Measurements from ENCODE around the gene ACP1. TPM values are rescaled to one million over a fixed set of nuclear protein-coding genes. Genes with fewer than 3 reads are reported as not detected.
"Not testable (repeated sequence)": the region's sequence is repeated elsewhere in the genome, so short reads cannot be mapped to it uniquely, and the experiment has no call there.

The ACP1 gene
- total RNA-seq, 1 donor from 2014 or later: 81.4 TPM

- peaks cover 6% of the 10 kb centered on the region for H3K27me3 Mint-ChIP-seq (ENCODE audit: unreplicated experiment)
- no peaks in the 10 kb centered on the region for H3K9me3 Mint-ChIP-seq (ENCODE audit: unreplicated experiment)
- no peaks in the 10 kb centered on the region for H3K36me3 Mint-ChIP-seq (ENCODE audit: unreplicated experiment)
- DNase-seq (ENCODE audit: extremely low spot score, unreplicated experiment): no peak
- H3K4me3 Mint-ChIP-seq (ENCODE audit: unreplicated experiment): no peak overlapping the region
- no peak for TF ChIP-seq CTCF (IDR thresholded peaks at IDR 0.05)
- H3K27ac Mint-ChIP-seq (ENCODE audit: unreplicated experiment): no peak overlapping the region
- H3K4me1 Mint-ChIP-seq (ENCODE audit: unreplicated experiment): peaks cover 3% of the 10 kb centered on the region
These were observed 45.3 kb downstream of the ACP1 start for GRCh38 chr2:309954-310510.

- H3K36me3 Mint-ChIP-seq (ENCODE audit: unreplicated experiment): no peaks in the 10 kb centered on the region
- DNase-seq (ENCODE audit: extremely low spot score, unreplicated experiment): no peak
- no peak overlapping the region for H3K27ac Mint-ChIP-seq (ENCODE audit: unreplicated experiment)
- H3K9me3 Mint-ChIP-seq (ENCODE audit: unreplicated experiment): no peaks in the 10 kb centered on the region
- no peak for TF ChIP-seq CTCF (IDR thresholded peaks at IDR 0.05)
- no peak overlapping the region for H3K4me3 Mint-ChIP-seq (ENCODE audit: unreplicated experiment)
- H3K27me3 Mint-ChIP-seq (ENCODE audit: unreplicated experiment): peaks cover 4% of the 10 kb centered on the region
- H3K4me1 Mint-ChIP-seq (ENCODE audit: unreplicated experiment): peaks cover 3% of the 10 kb centered on the region
These were observed 46.2 kb downstream of the ACP1 start for GRCh38 chr2:310994-311393.

DNA sequence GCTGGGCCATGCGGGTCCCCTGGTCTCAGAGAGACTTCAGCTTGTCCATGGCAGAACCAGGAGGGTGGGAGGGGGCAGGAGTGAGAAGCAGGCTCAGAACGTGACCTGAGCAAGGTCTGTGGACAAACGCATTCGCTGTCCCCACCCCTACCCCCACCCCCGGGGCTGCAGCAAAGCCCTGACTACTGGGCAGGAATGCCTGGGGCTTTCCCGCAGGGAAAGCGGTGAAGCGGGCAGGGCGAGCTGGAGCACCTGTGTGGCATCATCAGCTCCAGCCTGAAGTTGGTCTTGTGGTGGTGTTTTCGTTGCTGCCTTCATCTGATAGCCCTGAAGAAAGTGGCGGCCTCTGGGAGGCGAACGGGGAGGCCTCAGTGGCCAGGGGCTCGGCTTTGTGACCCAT lies 49.2 kb downstream of the ACP1 start:
- no peak for DNase-seq (ENCODE audit: extremely low spot score, unreplicated experiment)
- Mint-ChIP-seq H3K27me3 (ENCODE audit: unreplicated experiment) (peaks cover 3% of the 10 kb centered on the region), H3K27ac (ENCODE audit: unreplicated experiment) (no peak overlapping the region), H3K4me1 (ENCODE audit: unreplicated experiment) (peaks cover 30% of the 10 kb centered on the region), H3K4me3 (ENCODE audit: unreplicated experiment) (no peak overlapping the region), H3K36me3 (ENCODE audit: unreplicated experiment) (no peaks in the 10 kb centered on the region), H3K9me3 (ENCODE audit: unreplicated experiment) (no peaks in the 10 kb centered on the region)
- no peak for TF ChIP-seq CTCF (IDR thresholded peaks at IDR 0.05)

DNA sequence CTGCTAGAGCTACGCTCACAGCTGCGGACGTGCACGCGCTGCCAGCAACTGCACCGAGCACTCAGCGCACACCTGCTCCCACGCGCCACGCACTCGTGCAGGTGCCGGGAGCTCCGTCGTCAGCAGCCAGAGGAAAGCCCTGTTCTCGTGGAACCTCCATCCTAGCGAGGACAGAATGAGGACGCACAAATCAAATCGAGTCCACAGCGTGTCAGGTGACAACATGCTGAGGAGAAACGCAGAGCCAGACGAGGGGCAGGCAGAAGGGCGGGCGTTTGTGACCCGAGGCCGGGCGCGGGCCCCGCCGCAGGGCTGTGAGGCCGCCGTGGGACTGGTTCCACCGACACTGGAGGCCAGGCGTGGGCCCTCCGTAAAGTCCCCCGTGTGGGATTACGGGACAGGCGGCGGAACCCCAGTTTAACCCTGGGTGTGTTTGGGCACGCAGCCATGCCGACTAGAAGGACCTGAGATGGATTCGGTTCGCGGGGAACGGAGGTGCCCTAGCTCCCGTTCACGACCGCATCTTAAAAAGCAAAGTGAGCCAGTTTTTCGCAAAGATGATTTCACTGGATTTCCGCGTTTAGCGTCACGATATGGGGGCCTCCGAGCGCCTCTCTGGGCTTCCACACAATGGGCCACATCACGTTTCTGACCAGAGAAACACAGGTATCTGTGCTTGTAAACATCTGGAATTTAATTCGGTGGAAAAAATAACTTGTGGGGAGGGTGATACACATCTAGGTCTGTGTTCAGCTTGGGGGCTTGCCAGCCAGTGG lies 50.0 kb downstream of the ACP1 start:
- peaks cover 3% of the 10 kb centered on the region for H3K27me3 Mint-ChIP-seq (ENCODE audit: unreplicated experiment)
- TF ChIP-seq CTCF (IDR thresholded peaks at IDR 0.05): no peak
- no peaks in the 10 kb centered on the region for H3K9me3 Mint-ChIP-seq (ENCODE audit: unreplicated experiment)
- no peaks in the 10 kb centered on the region for H3K36me3 Mint-ChIP-seq (ENCODE audit: unreplicated experiment)
- no peak for DNase-seq (ENCODE audit: extremely low spot score, unreplicated experiment)
- peaks cover 28% of the 10 kb centered on the region for H3K4me1 Mint-ChIP-seq (ENCODE audit: unreplicated experiment)
- no peak overlapping the region for H3K27ac Mint-ChIP-seq (ENCODE audit: unreplicated experiment)
- H3K4me3 Mint-ChIP-seq (ENCODE audit: unreplicated experiment): no peak overlapping the region

DNA sequence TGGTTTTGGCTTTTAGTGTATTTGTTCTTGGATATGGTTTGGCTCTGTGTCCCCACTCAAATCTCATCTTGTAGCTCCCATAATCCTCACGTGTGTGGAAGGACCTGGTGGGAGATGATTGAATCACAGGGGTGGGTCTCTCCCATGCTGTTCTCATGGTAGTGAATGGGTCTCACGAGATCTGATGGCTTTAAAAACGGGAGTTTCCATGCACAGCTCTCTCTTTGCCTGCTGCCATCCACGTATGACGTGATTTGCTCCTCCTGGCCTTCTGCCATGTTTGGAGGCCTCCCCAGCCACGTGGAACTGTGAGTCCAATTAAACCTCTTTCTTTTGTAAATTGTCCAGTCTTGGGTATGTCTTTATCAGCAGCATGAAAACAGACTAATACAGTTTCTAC lies 51.2 kb downstream of the ACP1 start:
- not testable (repeated sequence) for H3K36me3 Mint-ChIP-seq (ENCODE audit: unreplicated experiment); H3K4me3 Mint-ChIP-seq (ENCODE audit: unreplicated experiment); H3K27ac Mint-ChIP-seq (ENCODE audit: unreplicated experiment); H3K27me3 Mint-ChIP-seq (ENCODE audit: unreplicated experiment); H3K9me3 Mint-ChIP-seq (ENCODE audit: unreplicated experiment); DNase-seq (ENCODE audit: extremely low spot score, unreplicated experiment)
- peaks cover 28% of the 10 kb centered on the region for H3K4me1 Mint-ChIP-seq (ENCODE audit: unreplicated experiment)

All from osteocyte (in vitro differentiated cells).